Measurements from ENCODE around the gene COMP. TPM values are rescaled to one million over a fixed set of nuclear protein-coding genes. Genes with fewer than 3 reads are reported as not detected.
A peak's percentile ranks its signal among the peaks of the same experiment; 100 is the strongest.

Gene COMP
- total RNA-seq, 1 donor from 2014 or later: 17.2 TPM

- no peak overlapping the region for H3K27ac Mint-ChIP-seq (ENCODE audit: unreplicated experiment)
- no peak for DNase-seq (ENCODE audit: low spot score)
- H3K4me3 Mint-ChIP-seq (ENCODE audit: unreplicated experiment): no peak overlapping the region
- H3K36me3 Mint-ChIP-seq (ENCODE audit: low read depth): no peaks in the 10 kb centered on the region
- no peak for TF ChIP-seq CTCF (IDR thresholded peaks at IDR 0.05)
- no peaks in the 10 kb centered on the region for H3K9me3 Mint-ChIP-seq (ENCODE audit: low read depth)
- peaks cover 3% of the 10 kb centered on the region for H3K27me3 Mint-ChIP-seq (ENCODE audit: low read depth)
- H3K4me1 Mint-ChIP-seq (ENCODE audit: low read depth): no peaks in the 10 kb centered on the region
These were observed 11.2 kb upstream of the COMP start for GRCh38 chr19:18802354-18802753.

- Mint-ChIP-seq H3K27me3 (ENCODE audit: low read depth) (peaks cover 4% of the 10 kb centered on the region), H3K4me3 (ENCODE audit: unreplicated experiment) (no peak overlapping the region), H3K27ac (ENCODE audit: unreplicated experiment) (no peak overlapping the region), H3K9me3 (ENCODE audit: low read depth) (no peaks in the 10 kb centered on the region), H3K36me3 (ENCODE audit: low read depth) (no peaks in the 10 kb centered on the region), H3K4me1 (ENCODE audit: low read depth) (peaks cover 6% of the 10 kb centered on the region)
- TF ChIP-seq CTCF (IDR thresholded peaks at IDR 0.05): no peak
- DNase-seq (ENCODE audit: low spot score): no peak
These were observed 9.5 kb upstream of the COMP start for GRCh38 chr19:18800636-18801035.

GRCh38 chr19:18800079-18800478, 9.0 kb upstream of the COMP start:
- H3K27me3 Mint-ChIP-seq (ENCODE audit: low read depth): peaks cover 4% of the 10 kb centered on the region
- H3K27ac Mint-ChIP-seq (ENCODE audit: unreplicated experiment): no peak overlapping the region
- DNase-seq (ENCODE audit: low spot score): no peak
- no peak overlapping the region for H3K4me3 Mint-ChIP-seq (ENCODE audit: unreplicated experiment)
- no peaks in the 10 kb centered on the region for H3K36me3 Mint-ChIP-seq (ENCODE audit: low read depth)
- no peaks in the 10 kb centered on the region for H3K9me3 Mint-ChIP-seq (ENCODE audit: low read depth)
- no peak for TF ChIP-seq CTCF (IDR thresholded peaks at IDR 0.05)
- H3K4me1 Mint-ChIP-seq (ENCODE audit: low read depth): peaks cover 9% of the 10 kb centered on the region

- no peak for TF ChIP-seq CTCF (IDR thresholded peaks at IDR 0.05)
- no peak overlapping the region for H3K4me3 Mint-ChIP-seq (ENCODE audit: unreplicated experiment)
- no peaks in the 10 kb centered on the region for H3K9me3 Mint-ChIP-seq (ENCODE audit: low read depth)
- H3K36me3 Mint-ChIP-seq (ENCODE audit: low read depth): no peaks in the 10 kb centered on the region
- DNase-seq (ENCODE audit: low spot score): no peak
- peaks cover 4% of the 10 kb centered on the region for H3K27me3 Mint-ChIP-seq (ENCODE audit: low read depth)
- H3K27ac Mint-ChIP-seq (ENCODE audit: unreplicated experiment): no peak overlapping the region
- peaks cover 9% of the 10 kb centered on the region for H3K4me1 Mint-ChIP-seq (ENCODE audit: low read depth)
These were observed 8.4 kb upstream of the COMP start for GRCh38 chr19:18799389-18799970.

GRCh38 chr19:18798384-18799352, 7.6 kb upstream of the COMP start:
- H3K36me3 Mint-ChIP-seq (ENCODE audit: low read depth): no peaks in the 10 kb centered on the region
- no peak for DNase-seq (ENCODE audit: low spot score)
- TF ChIP-seq CTCF (IDR thresholded peaks at IDR 0.05): peak; percentile 33

More at GRCh38 chr19:18798384-18799352, 7.6 kb upstream of the COMP start:
- H3K9me3 Mint-ChIP-seq (ENCODE audit: low read depth): no peaks in the 10 kb centered on the region
- peaks cover 9% of the 10 kb centered on the region for H3K4me1 Mint-ChIP-seq (ENCODE audit: low read depth)
- H3K27ac Mint-ChIP-seq (ENCODE audit: unreplicated experiment): no peak overlapping the region
- peaks cover 4% of the 10 kb centered on the region for H3K27me3 Mint-ChIP-seq (ENCODE audit: low read depth)
- no peak overlapping the region for H3K4me3 Mint-ChIP-seq (ENCODE audit: unreplicated experiment)
